GM10248 (cell line): ENCODE measurements around the gene COX5B.

Experiments
- CTCF ChIA-PET: fragments of 300-600 bp; sonication (Branson Sonifier 250); formaldehyde crosslinking; extraction: SDS; loops from one replicate; lab custom pipeline; 2021; ENCODE audit warnings: antibody characterized with exemption; lab: Yijun Ruan, JAX
- POLR2A ChIA-PET: fragments of 350-650 bp; sonication (Branson Sonifier 250); formaldehyde crosslinking; extraction: SDS; loops from one replicate; lab custom pipeline; 2020; ENCODE audit warnings: antibody characterized with exemption; lab: Yijun Ruan, JAX
- DNase-seq: peaks from one replicate; pipeline ENCODE4 v3.0.0; 2012; ENCODE audit errors: extremely low spot score
- CTCF ChIP-seq: IDR thresholded peaks from 2 replicates; pipeline ENCODE4 v1.5.1; 2012; ENCODE audit warnings: mild to moderate bottlenecking, low read depth; ENCODE audit errors: extremely low read depth, missing control alignments, control extremely low read depth

The COX5B gene

GRCh38 chr2:97662386-97662894, 16.6 kb downstream of the COX5B start:
- CTCF ChIA-PET, result interaction anchor here (0.9 to 7.1 kb wide), 10 partner anchors 8 to 72 kb away, joined by 3 to 71 read pairs (median 6); partner anchors contain the start of gene COX5B
- DNase-seq, result peak; percentile 67
- POLR2A ChIA-PET, result interaction anchor here (0.6 to 3.3 kb wide), 6 partner anchors 10 to 321 kb away, joined by 3 to 29 read pairs (median 6); partner anchors contain the start of gene COX5B
- TF ChIP-seq CTCF, result no peak

- CTCF ChIA-PET, result interaction anchor here (0.7 to 7.1 kb wide), 9 partner anchors 8 to 72 kb away, joined by 3 to 71 read pairs (median 4); partner anchors contain the start of gene COX5B
- DNase-seq, result peak; percentile 81
- POLR2A ChIA-PET, result interaction anchor here (0.6 to 3.3 kb wide), 6 partner anchors 10 to 321 kb away, joined by 3 to 29 read pairs (median 6); partner anchors contain the start of gene COX5B
- TF ChIP-seq CTCF, result no peak
Observed at GRCh38 chr2:97662895-97663625, 17.2 kb downstream of the COX5B start.

GRCh38 chr2:97663626-97663961, 17.7 kb downstream of the COX5B start:
- POLR2A ChIA-PET, result interaction anchor here (1.0 to 3.3 kb wide), 5 partner anchors 10 to 803 kb away, joined by 4 to 29 read pairs (median 7); partner anchors contain the start of gene COX5B
- no peak for DNase-seq
- no peak for TF ChIP-seq CTCF
- CTCF ChIA-PET, result interaction anchor here (0.7 to 7.1 kb wide), 9 partner anchors 10 to 73 kb away, joined by 3 to 71 read pairs (median 9); partner anchors contain the start of gene COX5B

- TF ChIP-seq CTCF, result peak; percentile 63
- POLR2A ChIA-PET, result interaction anchor here (1.0 to 3.3 kb wide), 3 partner anchors 11 to 803 kb away, joined by 4 to 29 read pairs (median 14); partner anchors contain the start of gene COX5B
- CTCF ChIA-PET, result interaction anchor here (1.5 to 7.1 kb wide), 8 partner anchors 9 to 73 kb away, joined by 5 to 71 read pairs (median 14); partner anchors contain the start of gene COX5B
Observed at GRCh38 chr2:97663962-97664635, 18.2 kb downstream of the COX5B start, which contains the start of gene ACTR1B. TSS of gene ACTR1B (minus strand) at chr2:97664044. CDS start at chr2:97663890, 154 bp downstream.

GRCh38 chr2:97664636-97664970, 18.7 kb downstream of the COX5B start:
- no peak for DNase-seq
- ChIA-PET CTCF (interaction anchor here (1.0 to 7.1 kb wide), 9 partner anchors 8 to 74 kb away, joined by 3 to 71 read pairs (median 9); partner anchors contain the start of gene COX5B), POLR2A (interaction anchor here (1.0 to 3.3 kb wide), 3 partner anchors 12 to 802 kb away, joined by 4 to 29 read pairs (median 14); partner anchors contain the start of gene COX5B)
- TF ChIP-seq CTCF, result no peak

More at GRCh38 chr2:97663962-97664635, 18.2 kb downstream of the COX5B start, which contains the start of gene ACTR1B:
- peak; percentile 98 for DNase-seq
